DND-41 (cell line): ENCODE results near the gene INTS1.

Experiments used
- ATAC-seq: fragments of 200-7000 bp; cut with Tn5 transposase; 3 replicates; pipeline ENCODE4 v1.9.1; 2021; ENCODE audit warnings: low read depth; ENCODE audit not compliant: insufficient read depth
- DNase-seq: peaks from one replicate; pipeline ENCODE4 v3.0.0-alpha.2; 2020
- H2AFZ ChIP-seq: 2 replicates; pipeline ENCODE4 v1.6.0; 2012; ENCODE audit warnings: low read depth, low read length
- H3K27ac ChIP-seq: 2 replicates; pipeline ENCODE4 v1.5.1; 2012; ENCODE audit warnings: low read length, inconsistent platforms
- H3K27me3 ChIP-seq: fragments of 200-600 bp; sonication (generic); 2 replicates; pipeline ENCODE4 v1.6.0; 2012; ENCODE audit warnings: low read length, mild to moderate bottlenecking, inconsistent platforms; ENCODE audit not compliant: insufficient read depth, poor library complexity
- H3K36me3 ChIP-seq: 2 replicates; pipeline ENCODE4 v1.5.1; 2012; ENCODE audit warnings: low read length, inconsistent platforms; ENCODE audit not compliant: insufficient read depth
- H3K4me1 ChIP-seq: 2 replicates; pipeline ENCODE4 v1.5.1; 2012; ENCODE audit warnings: mild to moderate bottlenecking, low read length; ENCODE audit not compliant: insufficient read depth
- H3K4me2 ChIP-seq: 2 replicates; pipeline ENCODE4 v1.6.0; 2012; ENCODE audit warnings: mild to moderate bottlenecking, moderate library complexity, low read length, inconsistent platforms; ENCODE audit not compliant: insufficient read depth
- H3K4me3 ChIP-seq, 2 experiments: fragments of 200-600 bp in 1 of 2; shearing (Covaris generic) in 1 of 2; 2 replicates each; pipeline ENCODE4 v1.5.1; 2012 to 2016; ENCODE audit warnings: inconsistent platforms in 2 of 2, low read length in 2 of 2, mild to moderate bottlenecking in 2 of 2, low read depth in 1 of 2, moderate library complexity in 1 of 2
- H3K79me2 ChIP-seq: 2 replicates; pipeline ENCODE4 v1.6.0; 2012; ENCODE audit warnings: low read length, inconsistent platforms; ENCODE audit not compliant: insufficient read depth
- H3K9ac ChIP-seq: 2 replicates; pipeline ENCODE4 v1.6.0; 2012; ENCODE audit warnings: low read depth, mild to moderate bottlenecking, inconsistent platforms, low read length, moderate library complexity
- H3K9me3 ChIP-seq: 2 replicates; pipeline ENCODE4 v1.5.1; 2012; ENCODE audit warnings: low read length, moderate library complexity, mild to moderate bottlenecking, inconsistent platforms; ENCODE audit not compliant: insufficient read depth, severe bottlenecking
- H4K20me1 ChIP-seq: 2 replicates; pipeline ENCODE4 v1.6.0; 2012; ENCODE audit warnings: low read length; ENCODE audit not compliant: insufficient read depth
- EZH2 ChIP-seq: IDR thresholded peaks from 3 replicates; pipeline ENCODE4 v1.6.1; 2012; ENCODE audit warnings: borderline replicate concordance, low read depth, mild to moderate bottlenecking, moderate library complexity, low read length, inconsistent platforms; ENCODE audit not compliant: severe bottlenecking
- TF ChIP-seq, protein P1 (sequence below): IDR thresholded peaks from 2 replicates; pipeline ENCODE4 v1.5.1; 2012; ENCODE audit warnings: borderline replicate concordance, low read length, moderate library complexity, mild to moderate bottlenecking; ENCODE audit not compliant: poor library complexity, severe bottlenecking; ENCODE audit errors: extremely low read depth

INTS1 gene

GRCh38 chr7:1544896-1545416 lies 40.8 kb upstream of the INTS1 start:
- Histone ChIP-seq H3K36me3 (peaks cover 24% of the 10 kb centered on the region), H3K4me2 (no peak overlapping the region), H3K9ac (no peak overlapping the region), H4K20me1 (peaks cover 5% of the 10 kb centered on the region; the same call in 1 of the 2 replicates), H3K27me3 (no peaks in the 10 kb centered on the region), H3K4me1 (no peaks in the 10 kb centered on the region), H3K9me3 (no peaks in the 10 kb centered on the region), H2AFZ (no peak overlapping the region), H3K27ac (no peak overlapping the region), H3K4me3 (no peak overlapping the region), H3K79me2 (no peaks in the 10 kb centered on the region)
- ATAC-seq = no peak; the same call in 2 of the 3 replicates
- DNase-seq = no peak
- TF ChIP-seq EZH2 = no peak
- TF ChIP-seq, protein P1, sequence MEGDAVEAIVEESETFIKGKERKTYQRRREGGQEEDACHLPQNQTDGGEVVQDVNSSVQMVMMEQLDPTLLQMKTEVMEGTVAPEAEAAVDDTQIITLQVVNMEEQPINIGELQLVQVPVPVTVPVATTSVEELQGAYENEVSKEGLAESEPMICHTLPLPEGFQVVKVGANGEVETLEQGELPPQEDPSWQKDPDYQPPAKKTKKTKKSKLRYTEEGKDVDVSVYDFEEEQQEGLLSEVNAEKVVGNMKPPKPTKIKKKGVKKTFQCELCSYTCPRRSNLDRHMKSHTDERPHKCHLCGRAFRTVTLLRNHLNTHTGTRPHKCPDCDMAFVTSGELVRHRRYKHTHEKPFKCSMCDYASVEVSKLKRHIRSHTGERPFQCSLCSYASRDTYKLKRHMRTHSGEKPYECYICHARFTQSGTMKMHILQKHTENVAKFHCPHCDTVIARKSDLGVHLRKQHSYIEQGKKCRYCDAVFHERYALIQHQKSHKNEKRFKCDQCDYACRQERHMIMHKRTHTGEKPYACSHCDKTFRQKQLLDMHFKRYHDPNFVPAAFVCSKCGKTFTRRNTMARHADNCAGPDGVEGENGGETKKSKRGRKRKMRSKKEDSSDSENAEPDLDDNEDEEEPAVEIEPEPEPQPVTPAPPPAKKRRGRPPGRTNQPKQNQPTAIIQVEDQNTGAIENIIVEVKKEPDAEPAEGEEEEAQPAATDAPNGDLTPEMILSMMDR = no peak

DNA sequence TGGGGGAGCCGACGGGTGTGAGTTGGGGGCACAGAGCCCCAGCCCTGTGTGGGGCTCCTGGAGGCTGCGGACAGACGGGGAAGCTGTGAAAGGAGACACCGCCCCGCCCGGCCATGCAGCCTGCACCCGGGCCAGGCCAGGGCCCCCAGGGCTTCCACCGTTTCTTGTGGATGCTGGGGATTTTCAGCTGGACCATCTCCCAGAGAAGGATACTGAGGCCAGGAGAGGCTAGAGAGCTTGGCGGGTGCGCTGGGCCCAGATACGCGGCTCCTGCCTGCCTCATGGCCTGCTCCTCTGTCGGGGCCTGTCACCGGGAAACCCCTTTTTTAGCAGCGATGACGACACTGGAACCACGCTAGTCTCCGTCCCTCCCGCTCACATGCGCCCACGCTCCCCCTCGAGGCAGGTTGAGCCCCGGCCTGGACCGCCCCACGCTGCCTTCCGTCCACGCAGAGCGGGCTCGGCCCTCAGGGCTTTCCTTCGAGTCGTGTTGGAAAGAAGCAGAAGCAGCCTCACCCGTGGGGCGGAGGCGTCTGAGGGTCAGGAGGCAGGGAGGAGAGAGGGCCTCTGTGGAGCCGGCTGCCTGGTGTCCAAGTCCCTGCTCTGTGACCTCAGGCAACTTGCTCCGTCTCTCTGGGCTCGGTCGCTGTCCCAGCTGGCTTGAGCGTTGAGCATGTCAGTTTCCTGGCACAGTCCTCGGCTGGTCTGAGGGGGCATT lies 40.1 kb upstream of the INTS1 start:
- no peak overlapping the region for H3K27ac ChIP-seq
- H3K9ac ChIP-seq = no peak overlapping the region
- 0 out of 3 replicates have a peak, but pooled peaks have one; percentile 5 for ATAC-seq
- H3K36me3 ChIP-seq = peaks cover 30% of the 10 kb centered on the region
- H3K79me2 ChIP-seq = no peaks in the 10 kb centered on the region
- H4K20me1 ChIP-seq = peaks cover 11% of the 10 kb centered on the region
- no peak for TF ChIP-seq EZH2
- TF ChIP-seq, protein P1 = no peak
- H3K4me3 ChIP-seq = no peak overlapping the region
- H3K27me3 ChIP-seq = no peaks in the 10 kb centered on the region
- no peak overlapping the region for H2AFZ ChIP-seq
- no peaks in the 10 kb centered on the region for H3K9me3 ChIP-seq
- H3K4me2 ChIP-seq = no peak overlapping the region
- no peak for DNase-seq
- H3K4me1 ChIP-seq = no peaks in the 10 kb centered on the region

DNA sequence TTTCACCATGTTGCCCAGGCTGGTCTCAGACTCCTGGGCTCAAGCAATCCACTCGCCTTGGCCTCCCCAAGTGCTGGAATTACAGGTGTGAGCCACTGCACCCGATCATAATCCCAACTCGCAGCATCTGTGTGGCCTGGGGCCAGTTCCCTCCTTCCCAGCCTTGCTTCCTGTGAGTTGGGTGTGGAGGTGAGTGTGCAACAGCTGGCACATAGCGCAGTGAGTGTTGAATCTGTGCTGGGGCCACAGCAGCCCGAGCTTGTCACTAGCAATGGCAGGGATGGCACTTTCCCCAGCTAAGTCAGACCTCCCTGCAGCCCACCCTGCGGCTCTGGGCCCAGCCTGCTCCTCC lies 39.6 kb upstream of the INTS1 start:
- no peak overlapping the region for H3K4me3 ChIP-seq
- ATAC-seq (no peak), DNase-seq (no peak)
- no peaks in the 10 kb centered on the region for H3K27me3 ChIP-seq
- TF ChIP-seq, protein P1 = no peak
- no peak for TF ChIP-seq EZH2
- H3K9me3 ChIP-seq = no peaks in the 10 kb centered on the region
- H3K79me2 ChIP-seq = no peaks in the 10 kb centered on the region
- H3K9ac ChIP-seq = no peak overlapping the region
- peaks cover 16% of the 10 kb centered on the region for H4K20me1 ChIP-seq
- peaks cover 32% of the 10 kb centered on the region for H3K36me3 ChIP-seq
- no peaks in the 10 kb centered on the region for H3K4me1 ChIP-seq
- H3K27ac ChIP-seq = no peak overlapping the region
- H3K4me2 ChIP-seq = no peak overlapping the region
- no peak overlapping the region for H2AFZ ChIP-seq
